SK-N-SH treated with all-trans-retinoic acid at 6 μM for 48 hours (cell line): ENCODE results near the gene RTP1.

Experiments used
- ARNTL ChIP-seq: fragments of 450-650 bp; formaldehyde crosslinking; IDR thresholded peaks from 2 replicates; pipeline ENCODE4 v1.5.0; 2020; ENCODE audit warnings: low read depth, mild to moderate bottlenecking, moderate library complexity, borderline replicate concordance
- ISL1 ChIP-seq: fragments of 250-450 bp; sonication (Bioruptor Pico); IDR thresholded peaks from 2 replicates; pipeline ENCODE4 v2.1.2; 2022; ENCODE audit warnings: mild to moderate bottlenecking, moderate library complexity
- PATZ1 ChIP-seq: fragments of 250-450 bp; sonication (Bioruptor Pico); IDR thresholded peaks from 2 replicates; pipeline ENCODE4 v1.8.0; 2020; ENCODE audit warnings: mild to moderate bottlenecking, moderate library complexity, borderline replicate concordance
- PPARA ChIP-seq: fragments of 250-450 bp; sonication (Bioruptor Pico); IDR thresholded peaks from 2 replicates; pipeline ENCODE4 v1.5.0; 2020; ENCODE audit warnings: mild to moderate bottlenecking, borderline replicate concordance
- RARB ChIP-seq: fragments of 250-450 bp; sonication (Bioruptor Pico); IDR thresholded peaks from 2 replicates; pipeline ENCODE4 v1.8.0; 2021; ENCODE audit warnings: mild to moderate bottlenecking, moderate library complexity
- SNAI2 ChIP-seq: fragments of 250-450 bp; sonication (Bioruptor Pico); IDR thresholded peaks from 2 replicates; pipeline ENCODE4 v1.5.0; 2020; ENCODE audit warnings: mild to moderate bottlenecking, moderate library complexity
- ZC3H10 ChIP-seq: fragments of 250-450 bp; sonication (Bioruptor Pico); IDR thresholded peaks from 2 replicates; pipeline ENCODE4 v1.5.1; 2021; ENCODE audit warnings: mild to moderate bottlenecking, moderate library complexity
- ZFP3 ChIP-seq: fragments of 250-450 bp; sonication (Bioruptor Pico); IDR thresholded peaks from 2 replicates; pipeline ENCODE4 v1.5.0; 2020; ENCODE audit warnings: mild to moderate bottlenecking, moderate library complexity
- ZFP30 ChIP-seq: fragments of 450-650 bp; formaldehyde crosslinking; IDR thresholded peaks from 2 replicates; pipeline ENCODE4 v1.5.0; 2022; ENCODE audit warnings: mild to moderate bottlenecking, moderate library complexity
- ZNF70 ChIP-seq: fragments of 450-650 bp; formaldehyde crosslinking; IDR thresholded peaks from 2 replicates; pipeline ENCODE4 v1.5.0; 2020; ENCODE audit warnings: mild to moderate bottlenecking, moderate library complexity
- TF ChIP-seq, protein P1 (sequence below): fragments of 250-450 bp; sonication (Bioruptor Pico); IDR thresholded peaks from 2 replicates; pipeline ENCODE4 v1.8.0; 2021; ENCODE audit warnings: low read depth, mild to moderate bottlenecking, moderate library complexity, borderline replicate concordance

DNA sequence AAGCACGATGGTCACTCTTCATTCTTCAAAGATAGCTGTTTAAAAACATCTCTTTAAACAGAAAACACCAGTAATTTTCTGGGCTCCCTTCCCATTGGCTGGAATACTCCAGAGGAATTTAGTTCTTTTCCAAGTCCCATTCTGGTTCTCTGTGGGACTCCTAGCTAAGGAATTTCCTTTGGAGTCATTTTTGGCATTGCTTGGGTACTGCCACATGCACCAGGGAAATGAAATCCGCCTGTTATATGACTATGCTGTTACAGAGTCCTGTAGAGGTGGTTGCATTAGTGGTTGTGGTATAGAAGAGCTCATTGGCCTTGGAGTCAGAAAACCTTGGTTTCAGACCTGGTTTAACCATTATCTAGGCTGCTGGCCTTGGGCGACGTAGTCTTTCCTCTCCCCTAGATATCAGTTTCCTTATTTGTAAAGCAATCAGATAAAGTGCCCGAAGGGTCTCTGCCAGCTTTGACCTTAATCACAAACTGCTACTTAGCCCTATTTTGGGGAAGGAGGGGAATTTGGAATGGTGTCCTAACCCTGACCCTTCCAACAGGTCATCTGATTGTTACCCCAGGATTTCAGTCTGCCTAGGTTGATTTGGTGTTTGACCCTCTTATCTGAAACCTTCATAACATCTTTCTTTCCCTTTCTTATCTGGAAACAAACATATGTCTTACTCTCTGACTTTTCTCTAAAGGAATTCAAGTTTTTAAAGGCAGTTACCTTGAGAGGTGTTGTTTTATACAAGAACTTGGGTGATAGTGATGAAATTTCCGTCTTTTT is 13.4 kb downstream of the RTP1 start:
- TF ChIP-seq RARB (CRISPR knock-in tag) = no peak
- no peak for TF ChIP-seq SNAI2 (CRISPR knock-in tag)
- TF ChIP-seq ZFP3 (CRISPR knock-in tag) = no peak
- TF ChIP-seq ZFP30 (CRISPR knock-in tag) = no peak
- TF ChIP-seq, protein P1, sequence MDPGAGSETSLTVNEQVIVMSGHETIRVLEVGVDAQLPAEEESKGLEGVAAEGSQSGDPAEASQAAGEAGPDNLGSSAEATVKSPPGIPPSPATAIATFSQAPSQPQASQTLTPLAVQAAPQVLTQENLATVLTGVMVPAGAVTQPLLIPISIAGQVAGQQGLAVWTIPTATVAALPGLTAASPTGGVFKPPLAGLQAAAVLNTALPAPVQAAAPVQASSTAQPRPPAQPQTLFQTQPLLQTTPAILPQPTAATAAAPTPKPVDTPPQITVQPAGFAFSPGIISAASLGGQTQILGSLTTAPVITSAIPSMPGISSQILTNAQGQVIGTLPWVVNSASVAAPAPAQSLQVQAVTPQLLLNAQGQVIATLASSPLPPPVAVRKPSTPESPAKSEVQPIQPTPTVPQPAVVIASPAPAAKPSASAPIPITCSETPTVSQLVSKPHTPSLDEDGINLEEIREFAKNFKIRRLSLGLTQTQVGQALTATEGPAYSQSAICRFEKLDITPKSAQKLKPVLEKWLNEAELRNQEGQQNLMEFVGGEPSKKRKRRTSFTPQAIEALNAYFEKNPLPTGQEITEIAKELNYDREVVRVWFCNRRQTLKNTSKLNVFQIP (CRISPR knock-in tag) = no peak
- no peak for TF ChIP-seq ZNF70
- TF ChIP-seq ARNTL = no peak
- TF ChIP-seq PATZ1 (CRISPR knock-in tag) = no peak
- TF ChIP-seq ISL1 (CRISPR knock-in tag) = no peak
- no peak for TF ChIP-seq ZC3H10 (CRISPR knock-in tag)
- TF ChIP-seq PPARA (CRISPR knock-in tag) = no peak
